PC-9 (cell line): ENCODE measurements around the gene CD247.

ENCODE experiments used
- EZH2 ChIP-seq: fragments of 200-600 bp; sonication (generic); IDR thresholded peaks from 2 replicates; pipeline ENCODE4 v1.8.0; 2017; ENCODE audit warnings: antibody characterized with exemption, low read depth
- TF ChIP-seq, protein P1 (sequence below): fragments of 200-600 bp; sonication (generic); conservative IDR thresholded peaks from 2 replicates; pipeline ENCODE4 v1.6.1; 2017; ENCODE audit warnings: mixed run types, antibody characterized with exemption, mild to moderate bottlenecking, moderate library complexity

- TF ChIP-seq, protein P1, sequence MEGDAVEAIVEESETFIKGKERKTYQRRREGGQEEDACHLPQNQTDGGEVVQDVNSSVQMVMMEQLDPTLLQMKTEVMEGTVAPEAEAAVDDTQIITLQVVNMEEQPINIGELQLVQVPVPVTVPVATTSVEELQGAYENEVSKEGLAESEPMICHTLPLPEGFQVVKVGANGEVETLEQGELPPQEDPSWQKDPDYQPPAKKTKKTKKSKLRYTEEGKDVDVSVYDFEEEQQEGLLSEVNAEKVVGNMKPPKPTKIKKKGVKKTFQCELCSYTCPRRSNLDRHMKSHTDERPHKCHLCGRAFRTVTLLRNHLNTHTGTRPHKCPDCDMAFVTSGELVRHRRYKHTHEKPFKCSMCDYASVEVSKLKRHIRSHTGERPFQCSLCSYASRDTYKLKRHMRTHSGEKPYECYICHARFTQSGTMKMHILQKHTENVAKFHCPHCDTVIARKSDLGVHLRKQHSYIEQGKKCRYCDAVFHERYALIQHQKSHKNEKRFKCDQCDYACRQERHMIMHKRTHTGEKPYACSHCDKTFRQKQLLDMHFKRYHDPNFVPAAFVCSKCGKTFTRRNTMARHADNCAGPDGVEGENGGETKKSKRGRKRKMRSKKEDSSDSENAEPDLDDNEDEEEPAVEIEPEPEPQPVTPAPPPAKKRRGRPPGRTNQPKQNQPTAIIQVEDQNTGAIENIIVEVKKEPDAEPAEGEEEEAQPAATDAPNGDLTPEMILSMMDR: no peak
- TF ChIP-seq EZH2: no peak
Observed at GRCh38 chr1:167388976-167389375, 129.4 kb downstream of the CD247 start.
